ENCODE measurements around the gene LRIG1. TPM values are rescaled to one million over a fixed set of nuclear protein-coding genes. Genes with fewer than 3 reads are reported as not detected.

Gene LRIG1
- total RNA-seq, 1 experiment from 2014 or later = 5.3 TPM

- ChIA-PET POLR2A (no interaction called here), CTCF (no interaction called here)
- Histone ChIP-seq H3K27ac (ENCODE audit: low read length) (no peak overlapping the region), H3K4me3 (ENCODE audit: low read depth in 2 of 2, low read length in 2 of 2) (no peak overlapping the region), H3K36me3 (ENCODE audit: control insufficient read depth, insufficient read depth, low read length) (no peaks in the 10 kb centered on the region), H3K4me1 (ENCODE audit: control insufficient read depth, insufficient read depth, low read length) (no peaks in the 10 kb centered on the region), H3K9me3 (ENCODE audit: control insufficient read depth, insufficient read depth, low read depth, low read length) (no peaks in the 10 kb centered on the region), H3K27me3 (ENCODE audit: control insufficient read depth, insufficient read depth, low read length) (no peaks in the 10 kb centered on the region; the same call in 1 of the 2 replicates)
- TF ChIP-seq POLR2AphosphoS5 (IDR thresholded peaks at IDR 0.05; ENCODE audit: low read depth, low read length) = no peak
- no peak for TF ChIP-seq REST (IDR thresholded peaks at IDR 0.05; ENCODE audit: insufficient read depth in 1 of 2, low read depth in 2 of 2, low read length in 1 of 2)
- TF ChIP-seq CTCF (IDR thresholded peaks at IDR 0.05) = no peak
- no peak for TF ChIP-seq TCF7L2 (IDR thresholded peaks at IDR 0.05; ENCODE audit: low read depth, low read length)
- no peak for TF ChIP-seq SIN3A (IDR thresholded peaks at IDR 0.05; ENCODE audit: borderline replicate concordance, insufficient read depth, low read depth, low read length)
- BruUV-seq (replicated peaks) = no TSS peak
- in situ Hi-C loops (cut with HindIII; ENCODE audit: low pct_unique_long_range_greater_than_20kb, low sequenced_read_pairs) = no loop called here
- DNase-seq (ENCODE audit: low read depth, low spot score) (no peak), ATAC-seq (no peak)
- intact Hi-C loops (cut with micrococcal nuclease; ENCODE audit: unreplicated experiment) = no loop called here
Observed at GRCh38 chr3:66492071-66492470, 8.8 kb downstream of the LRIG1 start.

- intact Hi-C loops (cut with micrococcal nuclease; ENCODE audit: unreplicated experiment) = no loop called here
- ChIA-PET POLR2A (interaction anchor here (0.6 kb wide), 1 partner anchor 953 kb away, joined by 3 read pairs; no protein-coding TSS in a partner anchor), CTCF (no interaction called here)
- Histone ChIP-seq H3K27me3 (ENCODE audit: control insufficient read depth, insufficient read depth, low read length) (no peaks in the 10 kb centered on the region; the same call in 1 of the 2 replicates), H3K36me3 (ENCODE audit: control insufficient read depth, insufficient read depth, low read length) (no peaks in the 10 kb centered on the region), H3K4me1 (ENCODE audit: control insufficient read depth, insufficient read depth, low read length) (no peaks in the 10 kb centered on the region), H3K4me3 (ENCODE audit: low read depth in 2 of 2, low read length in 2 of 2) (no peak overlapping the region), H3K27ac (ENCODE audit: low read length) (no peak overlapping the region), H3K9me3 (ENCODE audit: control insufficient read depth, insufficient read depth, low read depth, low read length) (no peaks in the 10 kb centered on the region)
- TF ChIP-seq SIN3A (IDR thresholded peaks at IDR 0.05; ENCODE audit: borderline replicate concordance, insufficient read depth, low read depth, low read length) = no peak
- no peak for TF ChIP-seq REST (IDR thresholded peaks at IDR 0.05; ENCODE audit: insufficient read depth in 1 of 2, low read depth in 2 of 2, low read length in 1 of 2)
- ATAC-seq = no peak
- in situ Hi-C loops (cut with HindIII; ENCODE audit: low pct_unique_long_range_greater_than_20kb, low sequenced_read_pairs) = no loop called here
- DNase-seq (ENCODE audit: low read depth, low spot score) = no peak
- no TSS peak for BruUV-seq (replicated peaks)
Observed at GRCh38 chr3:66490984-66491383, 9.8 kb downstream of the LRIG1 start.

Measured in Panc1 (cell line).